RPMI7951 (cell line): Measurements from ENCODE around the gene ICAM3. TPM values are rescaled to one million over a fixed set of nuclear protein-coding genes. Genes with fewer than 3 reads are reported as not detected.
"Not testable (repeated sequence)": the region's sequence is repeated elsewhere in the genome, so short reads cannot be mapped to it uniquely, and the experiment has no call there.

Source experiments
- DNase-seq: peaks from one replicate; pipeline ENCODE4 v3.0.0-alpha.2; 2012; ENCODE audit warnings: low read depth
- total RNA-seq: library from RNA; depleted of rRNA; stranded (reverse); fragments of >200 nt; shearing (Covaris generic); gene quantifications from 2 replicates; pipeline ENCODE4 v1.2.3, GENCODE V29; 2014

ICAM3 gene
- total RNA-seq, 1 experiment from 2014 or later, result 21.5 TPM

DNA sequence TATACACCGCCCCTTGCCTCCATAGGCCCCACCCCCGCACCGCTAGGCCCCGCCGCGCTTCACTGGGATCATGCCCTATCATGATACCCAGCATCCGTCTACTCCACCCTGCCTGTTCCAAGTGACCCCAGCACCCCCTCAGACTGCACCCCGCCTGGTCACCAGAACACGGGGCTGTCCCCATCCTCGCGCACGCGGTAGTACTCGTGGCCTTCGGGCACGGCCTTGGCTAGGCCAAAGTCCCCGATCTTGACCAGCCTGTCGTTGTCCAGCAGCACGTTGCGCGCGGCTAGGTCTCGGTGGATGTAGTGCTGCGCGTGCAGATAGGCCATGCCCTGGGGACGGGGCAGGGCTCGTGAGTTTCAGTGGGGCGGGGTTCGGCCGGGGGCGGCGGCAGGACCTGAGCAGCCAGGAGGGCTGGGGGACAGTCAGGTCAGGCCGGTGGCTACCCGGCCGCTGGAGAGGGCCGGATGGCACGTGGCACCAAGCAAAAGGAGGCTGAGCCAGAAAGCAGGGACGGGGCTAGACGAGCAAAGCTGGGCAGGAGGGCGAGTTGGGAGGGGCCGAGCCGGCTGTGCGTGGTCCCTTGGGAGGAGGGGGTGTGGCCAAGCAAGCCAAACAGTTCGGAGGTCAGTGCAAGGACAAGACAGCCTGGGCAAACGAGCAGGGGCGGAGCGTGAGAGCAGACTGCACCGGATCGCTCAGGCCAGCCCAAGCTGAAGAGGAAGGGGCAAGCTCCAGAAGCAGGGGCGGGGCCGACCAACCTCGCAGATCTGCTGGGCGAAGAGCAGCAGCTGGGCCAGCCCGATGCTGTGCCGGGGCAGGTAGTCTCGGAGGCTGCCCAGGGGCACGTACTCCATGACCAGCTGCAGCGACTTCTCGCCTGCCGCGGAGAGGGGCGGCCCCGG, 13.6 kb upstream of the ICAM3 start:
- DNase-seq, result no peak

DNA sequence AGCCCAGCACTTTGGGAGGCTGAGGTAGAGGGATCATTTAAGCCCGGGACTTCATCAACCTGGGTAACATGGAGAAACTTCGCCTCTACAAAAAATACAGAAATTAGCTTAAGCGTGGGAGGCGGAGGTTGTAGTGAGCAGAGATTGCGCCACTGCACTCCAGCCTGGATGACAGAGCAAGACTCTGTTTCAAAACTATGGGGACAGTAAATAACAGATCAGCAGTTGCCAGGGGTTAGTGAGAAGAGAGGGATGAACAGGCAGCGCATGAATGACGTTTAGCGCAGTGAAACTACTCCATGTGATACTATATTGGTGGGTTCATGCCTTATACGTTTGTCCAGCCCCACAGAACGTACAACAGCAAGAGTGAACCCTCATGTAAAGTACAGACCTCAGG, 7.1 kb upstream of the ICAM3 start:
- no peak for DNase-seq

DNA sequence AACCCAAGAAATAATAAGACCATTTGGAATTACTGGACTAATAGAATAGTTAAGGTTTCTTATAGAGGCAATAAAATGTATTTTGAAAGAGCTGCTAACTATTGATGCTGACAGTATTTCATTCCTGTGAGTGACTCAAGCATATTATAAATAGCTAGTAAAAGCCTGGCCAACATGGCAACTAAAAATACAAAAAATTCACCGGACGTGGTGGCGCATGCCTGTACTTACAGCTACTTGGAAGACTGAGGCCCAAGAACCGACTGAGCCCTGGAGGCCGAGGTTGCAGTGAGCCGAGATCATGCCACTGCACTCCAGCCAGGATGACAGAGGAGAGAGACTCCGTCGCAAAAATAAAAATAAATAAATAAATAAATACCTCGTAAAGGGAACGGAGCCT, 5.4 kb upstream of the ICAM3 start:
- no peak for DNase-seq

DNA sequence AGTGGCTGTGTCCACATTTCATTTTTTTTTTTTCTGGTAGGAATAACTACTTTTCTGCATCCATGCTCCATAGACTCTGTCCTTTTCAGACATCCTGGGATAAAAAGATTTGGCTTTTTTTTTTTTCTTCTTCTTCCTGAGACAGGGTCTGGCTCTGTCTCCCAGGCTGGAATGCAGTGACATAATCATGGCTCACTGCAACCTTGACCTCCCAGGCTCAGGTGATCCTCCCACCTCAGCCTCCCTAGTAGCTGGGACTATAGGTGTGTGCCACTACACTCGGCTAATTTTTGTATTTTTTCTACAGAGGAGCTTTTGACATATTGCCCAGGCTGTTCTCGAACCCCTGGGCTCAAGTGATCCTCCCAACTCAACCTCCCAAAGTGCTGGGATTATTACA, 4.1 kb upstream of the ICAM3 start:
- DNase-seq, result no peak

DNA sequence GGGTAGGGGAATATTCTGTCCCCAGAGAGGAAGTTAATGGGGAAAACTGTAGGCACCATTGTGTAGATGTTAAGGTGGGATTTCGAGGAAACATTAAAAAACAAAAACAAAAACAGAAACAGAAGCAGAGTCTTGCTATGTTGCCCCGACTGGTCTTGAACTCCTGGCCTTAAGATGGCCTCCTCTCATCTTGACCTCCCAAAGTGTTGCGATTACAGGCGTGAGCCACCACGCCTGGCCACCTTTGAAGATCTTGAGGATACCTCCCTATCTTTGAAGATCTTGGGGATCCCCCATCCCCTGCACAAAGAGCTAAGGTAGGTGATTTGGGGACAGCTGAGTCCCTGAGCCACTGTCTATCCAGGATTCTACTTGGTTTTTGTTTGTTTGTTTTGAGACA, 553 bp upstream of the ICAM3 start:
- DNase-seq, result no peak

DNA sequence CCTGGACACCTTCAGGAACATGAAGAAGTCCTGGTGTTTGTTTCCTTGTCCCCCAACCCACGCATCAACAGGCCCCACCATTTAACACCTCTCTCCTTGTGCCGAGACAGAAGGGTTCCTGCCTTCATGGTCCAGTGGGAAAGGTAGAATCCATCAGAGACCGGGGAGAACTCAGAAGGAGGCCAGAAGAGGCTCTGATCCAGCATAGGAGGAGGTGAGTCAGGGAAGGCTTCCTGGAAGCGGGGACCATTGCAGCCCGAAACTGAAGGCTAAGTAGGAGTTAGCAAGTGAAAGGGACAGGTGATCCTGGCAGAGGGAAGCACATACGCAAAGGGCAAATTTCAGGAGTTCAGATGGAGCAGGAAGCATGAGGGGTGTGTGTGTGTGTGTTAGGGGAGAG, 484 bp downstream of the ICAM3 start:
- DNase-seq, result no peak

DNA sequence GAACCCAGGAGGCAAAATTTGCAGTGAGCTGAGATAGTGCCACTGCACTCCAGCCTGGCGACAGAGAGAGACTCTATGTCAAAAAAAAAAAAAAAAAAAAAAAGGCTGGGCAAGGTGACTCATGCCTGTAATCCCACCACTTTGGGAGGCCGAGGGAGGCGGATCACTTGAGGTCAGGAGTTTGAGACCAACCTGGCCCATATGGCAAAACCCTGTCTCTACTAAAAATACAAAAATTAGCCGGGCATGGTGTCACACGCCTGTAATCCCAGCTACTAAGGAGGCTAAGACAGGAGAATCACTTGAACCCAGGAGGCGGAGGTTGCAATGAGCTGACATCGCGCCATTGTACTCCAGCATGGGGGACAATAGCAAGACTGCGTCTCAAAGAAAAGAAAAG, 2.7 kb downstream of the ICAM3 start:
- not testable (repeated sequence) for DNase-seq

DNA sequence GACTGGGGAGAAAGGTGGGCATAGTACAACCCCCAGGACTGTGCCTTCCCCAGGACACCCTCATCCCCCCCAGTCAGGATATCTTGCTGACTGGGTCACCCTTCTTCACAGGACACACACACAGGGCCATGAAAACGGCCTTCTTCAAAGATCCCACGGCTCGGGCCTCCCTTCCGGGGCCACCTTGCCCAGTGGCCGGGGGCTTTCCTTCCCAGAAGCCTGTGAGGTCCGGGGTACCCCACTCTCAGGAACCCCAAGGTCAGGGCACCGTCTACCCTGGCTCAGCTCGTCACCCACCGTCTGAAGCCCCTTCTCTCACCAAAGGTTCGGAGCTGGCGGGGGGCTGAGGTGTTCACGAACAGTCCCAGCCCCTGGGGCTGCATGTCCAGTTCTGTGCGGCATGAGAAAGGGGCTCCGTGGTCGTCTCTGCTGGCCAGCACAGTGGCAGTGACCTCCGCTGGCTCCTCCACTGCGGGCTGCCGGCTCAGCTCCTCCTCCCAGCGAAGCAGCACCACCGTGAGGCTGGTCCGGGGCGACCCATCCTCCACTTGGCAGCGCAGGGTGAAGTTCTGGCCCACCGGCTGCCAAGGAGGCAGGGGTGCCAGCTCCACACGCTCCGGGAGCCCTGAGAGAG, 4.0 kb downstream of the ICAM3 start:
- DNase-seq, result no peak

DNA sequence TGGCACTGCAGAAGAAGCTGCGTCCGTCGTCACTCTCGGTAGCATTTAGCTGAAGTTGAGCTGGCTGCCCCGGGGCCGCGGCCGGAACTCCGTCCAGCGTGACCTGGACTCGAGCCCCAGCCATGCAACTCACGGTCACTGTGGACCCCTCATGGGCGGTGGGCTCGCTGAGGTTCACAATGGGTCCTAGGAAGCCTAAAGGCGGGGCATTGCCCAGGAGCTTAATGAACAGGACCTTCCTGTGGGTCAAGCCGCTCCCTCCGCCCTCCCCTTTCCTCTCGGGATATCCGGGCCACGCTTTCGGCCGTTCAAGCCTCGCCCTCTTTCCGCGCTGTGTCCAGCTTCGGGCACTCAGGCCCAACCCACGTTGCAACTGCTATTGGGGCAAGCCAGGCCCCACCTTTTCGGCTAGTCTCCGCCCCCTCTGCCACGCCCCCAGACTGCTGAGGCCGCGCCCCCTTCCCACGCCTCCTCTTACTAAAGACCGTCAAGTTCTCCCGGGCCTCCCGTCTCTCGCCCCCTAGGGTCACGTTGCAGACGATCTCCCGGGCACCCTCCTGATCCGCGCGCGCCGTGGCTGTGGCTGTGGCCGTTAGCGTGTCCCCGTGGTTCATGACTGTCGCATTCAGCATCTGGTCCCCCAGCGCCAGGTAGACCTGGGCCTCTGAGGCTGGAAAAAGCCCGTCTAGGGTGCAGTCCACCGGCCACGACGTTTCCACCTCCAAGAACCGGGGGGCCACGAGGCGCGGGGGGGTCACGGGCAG, 4.7 kb downstream of the ICAM3 start:
- peak; percentile 96 for DNase-seq

DNA sequence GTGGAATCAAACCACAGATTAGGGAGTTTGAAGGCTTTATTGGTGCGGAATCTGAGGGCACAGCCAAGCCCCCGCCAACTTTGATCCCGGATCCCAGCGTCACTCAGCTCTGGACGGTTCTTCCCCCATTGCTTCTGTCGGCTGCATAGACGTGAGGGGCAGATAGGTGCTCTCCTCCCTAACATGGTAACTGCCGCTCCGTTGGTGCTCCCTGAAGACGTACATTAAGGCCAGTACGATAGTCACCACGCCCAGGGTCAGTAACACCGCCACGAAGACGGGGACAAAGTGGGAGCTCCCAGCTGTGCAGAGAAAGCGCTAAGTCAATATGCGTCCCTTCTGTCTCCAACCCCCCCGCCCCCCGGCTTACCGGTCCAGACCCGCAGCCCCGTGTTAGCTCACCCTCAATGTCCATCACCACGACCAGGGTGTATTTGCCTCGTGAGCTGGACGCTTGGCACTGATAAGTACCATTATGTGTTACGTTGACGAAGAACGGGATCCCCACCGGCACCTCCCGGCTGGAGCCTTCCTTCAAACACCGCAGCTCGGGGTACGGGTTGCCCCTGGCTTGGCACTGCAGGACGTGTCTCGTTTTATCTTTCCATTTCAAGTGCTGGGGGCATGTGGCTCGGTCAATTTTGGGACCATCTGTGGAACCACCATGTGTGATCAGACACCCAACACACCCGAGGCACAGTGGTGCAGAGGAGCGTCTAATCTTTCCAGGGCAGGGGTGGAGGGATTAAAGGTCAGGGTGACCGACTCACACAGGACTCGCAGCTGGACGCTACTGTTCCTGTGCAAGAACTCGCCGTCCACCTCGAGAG, 5.5 kb downstream of the ICAM3 start:
- DNase-seq, result no peak

DNA sequence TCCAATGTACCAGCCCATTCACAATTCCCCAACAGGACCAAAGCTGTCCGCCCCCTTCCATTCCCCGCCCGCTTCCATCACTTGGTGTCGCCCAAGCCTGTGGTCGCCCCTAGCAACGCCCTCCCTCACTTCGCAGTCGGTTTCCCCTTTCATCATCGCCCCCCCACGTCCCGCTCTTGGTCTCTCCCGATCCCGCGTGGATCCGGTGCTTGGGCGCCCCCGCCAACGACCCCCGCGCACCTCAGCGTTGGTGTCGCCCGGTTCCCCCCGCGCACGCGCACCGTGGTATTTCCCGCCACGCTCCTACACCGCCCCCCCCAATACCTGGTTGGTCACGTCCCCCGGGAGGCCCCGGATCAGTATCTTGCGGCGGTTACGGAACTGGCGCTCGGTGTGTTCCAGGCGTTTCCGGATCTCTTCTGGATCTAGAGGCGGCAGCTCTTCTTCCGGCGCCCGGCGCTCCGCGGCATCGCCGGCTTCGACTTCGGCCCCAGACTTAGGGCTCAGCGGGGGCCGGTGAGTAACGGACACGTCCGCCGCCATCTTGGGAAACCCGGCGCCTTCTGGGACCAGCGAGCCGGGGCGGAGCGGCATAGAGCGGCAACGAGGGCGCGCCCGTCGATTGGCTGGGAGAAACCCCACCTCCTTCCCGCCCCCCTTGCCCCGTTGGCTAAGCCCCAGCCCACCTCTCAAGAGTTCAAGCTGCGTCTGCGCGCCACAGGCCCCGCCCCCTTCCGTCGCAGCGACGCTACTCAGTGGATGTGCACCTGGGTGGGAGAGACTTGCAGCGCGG, 6.3 kb downstream of the ICAM3 start, which contains the start of gene RAVER1:
RAVER1 (minus strand) TSS at position 565 of the 793 bp plus-strand sequence; CDS start at position 543, 22 bp downstream.
- peak; percentile 96 for DNase-seq

DNA sequence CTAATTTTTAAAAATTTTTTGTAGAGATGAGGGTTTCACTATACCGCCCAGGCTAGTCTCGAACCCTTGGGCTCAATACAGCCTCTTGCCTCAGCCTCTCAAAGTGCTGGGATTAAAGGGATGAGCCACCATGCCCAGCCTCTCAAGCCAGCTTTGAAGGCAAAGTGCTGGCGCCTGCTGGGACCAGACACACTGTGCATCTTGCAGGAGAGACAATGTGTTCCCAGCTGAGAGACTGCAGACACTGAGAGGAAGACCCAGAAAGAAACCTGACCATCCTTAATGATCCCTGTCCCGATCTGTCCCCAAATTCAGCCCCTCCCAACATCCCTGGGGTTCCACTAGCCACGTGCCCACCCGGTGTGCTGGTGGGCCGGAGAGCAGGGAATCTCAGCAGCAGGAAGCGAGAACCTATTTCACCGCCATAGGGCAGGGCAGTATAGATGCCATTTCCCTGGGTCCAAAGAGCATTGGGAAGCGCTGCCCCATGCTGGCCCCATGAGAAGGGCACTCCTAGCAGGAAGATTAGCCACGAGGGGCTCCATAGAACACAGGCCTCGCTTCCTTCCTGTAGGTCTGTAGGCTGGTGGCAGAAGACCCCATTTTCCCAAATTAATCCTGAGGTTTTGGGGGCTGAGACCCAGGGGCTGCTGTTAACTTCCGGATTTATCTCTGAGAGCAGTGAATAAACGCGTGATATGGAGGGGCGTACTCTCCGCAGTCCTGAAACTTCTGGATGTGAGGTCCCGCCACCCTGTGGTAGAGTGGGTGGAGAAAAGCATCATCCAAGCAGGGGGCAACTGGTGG, 7.1 kb downstream of the ICAM3 start:
- DNase-seq, result peak; percentile 12

DNA sequence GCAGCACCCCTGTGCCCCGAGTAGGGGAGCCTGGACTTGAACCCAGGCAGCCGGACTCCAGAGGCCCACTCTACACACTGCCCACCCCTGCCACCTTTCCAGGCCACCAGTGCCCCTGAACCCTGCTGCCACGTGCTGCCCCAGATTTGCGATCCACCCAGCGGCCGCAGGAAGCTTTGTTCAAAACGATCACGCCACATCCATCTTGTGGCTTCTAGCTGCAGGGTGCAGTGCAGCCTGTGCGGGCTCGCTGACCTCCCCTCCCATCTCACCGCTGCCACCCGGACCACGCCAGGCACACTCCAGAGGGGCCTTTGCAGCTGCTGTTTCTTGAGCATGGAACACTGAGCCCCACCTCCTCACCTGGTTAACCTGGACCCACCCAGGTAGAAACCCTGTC, 9.9 kb downstream of the ICAM3 start:
- DNase-seq, result no peak

DNA sequence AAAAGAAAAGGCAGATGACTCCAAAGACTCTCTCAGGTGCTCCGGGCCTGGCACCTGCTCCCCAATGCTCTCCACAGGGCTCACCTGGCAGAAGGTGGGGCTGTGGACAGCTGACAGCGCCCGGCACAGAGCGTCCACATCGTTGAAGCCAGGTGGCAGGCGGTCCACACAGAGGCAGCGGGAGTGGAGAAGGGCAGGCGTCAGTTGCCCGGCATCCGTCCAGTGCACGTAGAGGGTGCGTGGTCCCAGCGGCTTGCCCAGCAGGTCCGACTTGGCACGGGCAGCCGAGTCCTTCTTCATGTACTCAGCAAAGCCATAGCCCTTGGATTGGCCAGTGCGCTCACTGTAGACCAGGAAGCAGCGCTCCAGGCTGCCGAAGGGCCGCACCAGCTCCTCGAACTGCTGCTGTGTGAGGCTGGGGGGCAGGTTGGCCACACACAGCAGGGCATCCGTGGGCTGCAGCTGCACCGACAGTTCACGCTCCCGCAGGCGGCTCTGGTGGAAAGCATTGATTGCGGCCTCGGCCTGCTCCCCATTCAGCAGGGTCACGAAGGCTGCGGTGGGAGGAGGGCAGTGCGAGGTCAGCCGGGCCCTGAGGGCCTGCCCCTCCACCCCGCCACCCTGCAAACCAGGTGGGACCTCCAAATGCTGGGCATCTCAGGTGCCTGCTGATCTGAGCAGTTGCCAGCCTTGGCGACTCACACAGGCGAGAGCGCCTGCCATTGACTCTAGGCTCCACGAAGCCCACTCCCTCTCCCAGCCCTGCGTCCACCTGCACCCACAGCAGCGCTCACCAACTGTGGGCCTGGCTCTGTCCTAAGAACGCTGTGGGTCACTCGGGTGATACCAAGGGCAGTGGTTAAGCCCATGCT, 10.6 kb downstream of the ICAM3 start:
- no peak for DNase-seq

DNA sequence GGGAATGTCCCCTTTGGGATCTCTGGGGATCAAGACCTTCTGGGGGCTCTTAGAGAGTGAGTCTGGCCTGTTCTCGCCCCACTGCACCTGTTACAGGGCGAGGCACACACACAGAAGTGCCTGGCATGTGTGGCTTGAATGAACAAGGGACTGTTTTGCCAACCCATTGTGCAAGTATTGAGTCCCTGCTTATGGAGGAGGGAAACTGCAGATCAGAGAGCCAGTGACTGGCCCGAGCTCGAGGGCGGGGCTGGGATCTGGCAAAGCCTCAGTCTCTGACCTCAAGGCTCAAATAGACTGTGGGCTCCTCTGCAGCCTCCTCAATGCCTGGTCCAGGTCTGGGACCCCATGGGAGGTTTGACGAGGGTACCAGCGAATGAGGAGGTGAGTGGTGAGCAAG, 11.6 kb downstream of the ICAM3 start:
- DNase-seq, result no peak

DNA sequence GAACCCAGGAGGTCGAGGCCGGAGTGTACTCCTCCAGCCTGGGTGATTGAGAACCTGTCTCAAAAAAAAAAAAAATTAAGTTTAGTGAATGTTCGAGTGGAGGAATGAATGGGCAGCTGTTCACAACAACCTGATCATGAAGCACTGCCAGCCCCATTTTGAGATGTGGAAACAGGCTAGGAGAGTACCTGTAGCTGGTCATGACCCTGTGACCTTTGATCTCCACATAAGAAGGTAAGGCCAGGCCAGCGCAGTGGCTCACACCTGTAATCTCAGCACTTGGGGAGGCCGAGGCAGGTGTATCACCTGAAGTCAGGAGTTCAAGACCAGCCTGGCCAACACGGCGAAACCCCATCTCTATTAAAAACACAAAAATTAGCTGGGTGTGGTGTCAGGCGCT, 13.7 kb downstream of the ICAM3 start:
- no peak for DNase-seq

DNA sequence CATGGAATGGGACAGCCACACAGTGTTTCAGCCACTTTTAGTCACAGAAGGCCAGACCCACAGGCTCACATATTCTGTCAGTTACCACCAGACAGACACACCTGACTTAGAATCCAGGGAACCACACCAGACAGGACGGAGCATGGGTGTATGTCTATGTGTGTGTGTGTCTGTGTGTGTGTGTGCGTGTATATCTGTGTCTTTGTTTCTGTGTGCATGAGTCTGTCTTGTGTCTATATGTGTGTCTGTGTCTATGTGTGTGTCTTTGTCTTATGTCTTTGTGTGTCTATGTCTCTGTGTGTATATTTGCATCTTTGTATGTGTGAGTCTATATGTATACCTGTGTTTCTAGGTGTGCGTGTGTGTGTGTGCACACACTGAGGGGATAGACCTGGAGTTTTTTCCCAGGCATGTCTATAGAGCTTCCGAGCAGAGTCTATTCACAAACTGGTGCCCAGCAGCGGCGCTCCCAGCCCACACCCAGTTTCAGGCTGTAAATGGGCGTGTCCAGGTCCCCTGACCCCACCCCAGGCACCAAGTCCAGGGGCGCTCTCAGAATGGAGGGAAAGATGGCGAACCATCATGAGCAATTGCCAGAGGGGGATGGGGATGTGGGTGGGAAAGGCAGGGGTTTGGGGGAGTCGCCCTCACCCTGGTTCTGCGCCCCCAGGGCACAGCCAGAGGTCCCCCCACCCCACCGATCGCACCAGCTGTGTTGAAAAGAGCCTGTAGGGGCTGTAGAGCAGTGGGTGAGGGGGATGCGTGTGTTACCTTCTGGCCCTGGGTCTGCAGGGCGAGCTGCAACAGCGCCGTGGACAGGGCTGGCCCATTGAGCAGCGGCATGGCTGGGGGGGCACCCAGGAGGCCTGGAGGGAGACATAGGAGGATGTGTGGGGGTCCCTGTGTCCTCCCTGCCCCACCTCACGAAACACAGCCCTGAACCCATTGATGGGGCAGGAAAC, 17.3 kb downstream of the ICAM3 start:
- DNase-seq, result no peak

DNA sequence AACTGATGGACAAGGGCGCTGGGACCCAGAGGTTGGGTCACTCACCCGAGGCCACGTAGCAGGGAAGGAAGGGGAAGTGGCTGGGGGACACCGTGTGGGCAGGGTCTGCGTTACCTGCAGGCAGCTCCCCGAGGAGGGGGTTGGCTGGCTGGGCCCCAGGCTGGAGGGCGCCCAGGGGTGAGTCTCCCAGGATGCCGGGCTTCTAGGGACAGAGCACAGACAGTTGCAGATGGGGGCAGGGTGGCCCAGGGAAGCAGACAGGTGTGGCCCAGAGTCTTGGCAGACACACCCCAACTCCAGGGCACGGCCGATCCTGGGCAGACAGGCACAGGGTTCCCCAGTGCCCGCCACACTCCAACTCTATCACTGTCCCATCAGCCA, 18.0 kb downstream of the ICAM3 start:
- no peak for DNase-seq
